Measurements from ENCODE around the gene PIGS. TPM values are rescaled to one million over a fixed set of nuclear protein-coding genes. Genes with fewer than 3 reads are reported as not detected.

Gene PIGS
- total and polyA plus RNA-seq, 2 of the 4 experiments (the other 2 are of a cell fraction) = 28.7 to 78.9 TPM

DNA sequence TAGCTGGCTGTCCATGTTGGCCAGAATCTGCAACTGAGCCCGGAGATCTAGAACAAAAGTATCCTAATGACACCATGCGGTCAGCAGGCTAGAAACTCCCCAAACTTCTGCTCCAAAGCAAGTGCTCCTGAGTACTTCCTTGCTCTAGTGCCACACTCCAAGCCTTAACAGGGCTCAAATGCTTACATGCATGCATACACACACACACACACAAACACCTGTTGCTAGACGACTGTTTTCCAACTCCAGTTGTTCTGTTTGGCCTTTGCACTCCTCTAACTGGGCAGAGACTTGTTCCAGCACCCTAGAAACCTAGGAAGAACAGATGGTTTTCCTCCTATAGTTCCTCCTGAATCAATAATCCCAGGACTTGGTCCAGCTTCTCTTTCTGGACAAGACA lies 13.1 kb upstream of the PIGS start:
- dilution Hi-C loops (cut with HindIII; ENCODE audit: low sequenced_read_pairs, unreplicated experiment) (no loop called here), in situ Hi-C loops (cut with MboI; ENCODE audit: low sequenced_read_pairs) (no loop called here), intact Hi-C loops (cut with micrococcal nuclease) (no loop called here)
- no peak overlapping the region for H3K23ac ChIP-seq (ENCODE audit: low read depth, low read length)
- no peak overlapping the region for H3K4me2 ChIP-seq (ENCODE audit: low read depth, low read length)
- no peak overlapping the region for H2AFZ ChIP-seq (replicated peaks; ENCODE audit: low read length, poor library complexity)
- no peaks in the 10 kb centered on the region for H3K27me3 ChIP-seq (ENCODE audit: control insufficient read depth, insufficient read depth, low read length)
- H3K56ac ChIP-seq (ENCODE audit: extremely low read depth, insufficient read depth, low read length) = no peak overlapping the region
- H3K18ac ChIP-seq (ENCODE audit: low read depth, low read length) = no peak overlapping the region
- H4K5ac ChIP-seq (ENCODE audit: low read depth, low read length) = no peak overlapping the region
- H3K14ac ChIP-seq (replicated peaks; ENCODE audit: low read depth, low read length) = no peak overlapping the region
- DNase-seq (no peak), ATAC-seq (ENCODE audit: low read depth) (no peak)
- WGBS, 2 experiments (ENCODE audit: extremely low coverage in 2 of 2, insufficient read length in 1 of 2) = 71% methylated on average over 2 of the region's 3 CpGs; no CpG with 5 or more reads in 1 of the 2 experiments
- H4K91ac ChIP-seq (ENCODE audit: insufficient read depth, low read depth, low read length) = no peak overlapping the region
- no peak overlapping the region for H2BK5ac ChIP-seq (ENCODE audit: low read depth, low read length, poor library complexity, severe bottlenecking)
- H3K4me3 ChIP-seq (ENCODE audit: insufficient read depth, low read depth, low read length) = no peak overlapping the region
- no peaks in the 10 kb centered on the region for H3K9me3 ChIP-seq (ENCODE audit: control insufficient read depth, insufficient read depth, low read length)
- H2BK120ac ChIP-seq (ENCODE audit: low read depth, low read length) = no peak overlapping the region
- ChIA-PET POLR2A (ENCODE audit: unreplicated experiment) (no interaction called here), CTCF (interaction anchor here (1.6 kb wide), 1 partner anchor 13 kb away, joined by 3 read pairs; no protein-coding TSS in a partner anchor)
- TF ChIP-seq SMC3 (IDR thresholded peaks at IDR 0.05; ENCODE audit: low read depth, low read length) (no peak), MAZ (IDR thresholded peaks at IDR 0.05; ENCODE audit: borderline replicate concordance, low read depth, low read length) (no peak), BHLHE40 (IDR thresholded peaks at IDR 0.05; ENCODE audit: low read depth, low read length) (no peak), FOS (IDR thresholded peaks at IDR 0.05; ENCODE audit: low read depth, low read length) (no peak), POLR2A (IDR thresholded peaks at IDR 0.05; ENCODE audit: low read depth, low read length) (no peak), RCOR1 (IDR thresholded peaks at IDR 0.05; ENCODE audit: insufficient replicate concordance, low read length) (no peak), MXI1 (IDR thresholded peaks at IDR 0.05; ENCODE audit: borderline replicate concordance, low read depth, low read length) (no peak), RFX5 (IDR thresholded peaks at IDR 0.05; ENCODE audit: low read depth, low read length) (no peak), MAFK (IDR thresholded peaks at IDR 0.05; ENCODE audit: low read depth, low read length) (no peak), RAD21 (IDR thresholded peaks at IDR 0.05; ENCODE audit: low read length) (no peak), CHD1 (IDR thresholded peaks at IDR 0.05; ENCODE audit: low read depth, low read length) (no peak)
- TF ChIP-seq, protein P1, sequence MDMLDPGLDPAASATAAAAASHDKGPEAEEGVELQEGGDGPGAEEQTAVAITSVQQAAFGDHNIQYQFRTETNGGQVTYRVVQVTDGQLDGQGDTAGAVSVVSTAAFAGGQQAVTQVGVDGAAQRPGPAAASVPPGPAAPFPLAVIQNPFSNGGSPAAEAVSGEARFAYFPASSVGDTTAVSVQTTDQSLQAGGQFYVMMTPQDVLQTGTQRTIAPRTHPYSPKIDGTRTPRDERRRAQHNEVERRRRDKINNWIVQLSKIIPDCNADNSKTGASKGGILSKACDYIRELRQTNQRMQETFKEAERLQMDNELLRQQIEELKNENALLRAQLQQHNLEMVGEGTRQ (IDR thresholded peaks at IDR 0.05; ENCODE audit: low read depth, low read length) = no peak
- TF ChIP-seq, protein P2, sequence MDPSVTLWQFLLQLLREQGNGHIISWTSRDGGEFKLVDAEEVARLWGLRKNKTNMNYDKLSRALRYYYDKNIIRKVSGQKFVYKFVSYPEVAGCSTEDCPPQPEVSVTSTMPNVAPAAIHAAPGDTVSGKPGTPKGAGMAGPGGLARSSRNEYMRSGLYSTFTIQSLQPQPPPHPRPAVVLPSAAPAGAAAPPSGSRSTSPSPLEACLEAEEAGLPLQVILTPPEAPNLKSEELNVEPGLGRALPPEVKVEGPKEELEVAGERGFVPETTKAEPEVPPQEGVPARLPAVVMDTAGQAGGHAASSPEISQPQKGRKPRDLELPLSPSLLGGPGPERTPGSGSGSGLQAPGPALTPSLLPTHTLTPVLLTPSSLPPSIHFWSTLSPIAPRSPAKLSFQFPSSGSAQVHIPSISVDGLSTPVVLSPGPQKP (IDR thresholded peaks at IDR 0.05; ENCODE audit: borderline replicate concordance, low read depth, low read length) = no peak
- TF ChIP-seq, protein P3, sequence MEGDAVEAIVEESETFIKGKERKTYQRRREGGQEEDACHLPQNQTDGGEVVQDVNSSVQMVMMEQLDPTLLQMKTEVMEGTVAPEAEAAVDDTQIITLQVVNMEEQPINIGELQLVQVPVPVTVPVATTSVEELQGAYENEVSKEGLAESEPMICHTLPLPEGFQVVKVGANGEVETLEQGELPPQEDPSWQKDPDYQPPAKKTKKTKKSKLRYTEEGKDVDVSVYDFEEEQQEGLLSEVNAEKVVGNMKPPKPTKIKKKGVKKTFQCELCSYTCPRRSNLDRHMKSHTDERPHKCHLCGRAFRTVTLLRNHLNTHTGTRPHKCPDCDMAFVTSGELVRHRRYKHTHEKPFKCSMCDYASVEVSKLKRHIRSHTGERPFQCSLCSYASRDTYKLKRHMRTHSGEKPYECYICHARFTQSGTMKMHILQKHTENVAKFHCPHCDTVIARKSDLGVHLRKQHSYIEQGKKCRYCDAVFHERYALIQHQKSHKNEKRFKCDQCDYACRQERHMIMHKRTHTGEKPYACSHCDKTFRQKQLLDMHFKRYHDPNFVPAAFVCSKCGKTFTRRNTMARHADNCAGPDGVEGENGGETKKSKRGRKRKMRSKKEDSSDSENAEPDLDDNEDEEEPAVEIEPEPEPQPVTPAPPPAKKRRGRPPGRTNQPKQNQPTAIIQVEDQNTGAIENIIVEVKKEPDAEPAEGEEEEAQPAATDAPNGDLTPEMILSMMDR (conservative IDR thresholded peaks at IDR 0.05; ENCODE audit: low read depth, low read length) = no peak
- no peak overlapping the region for H2BK15ac ChIP-seq (ENCODE audit: low read depth, low read length)
- no peaks in the 10 kb centered on the region for H3K4me1 ChIP-seq (ENCODE audit: control insufficient read depth, insufficient read depth, low read length)
- no peak overlapping the region for H2AK9ac ChIP-seq (replicated peaks; ENCODE audit: low read depth, low read length, poor library complexity)
- H2BK20ac ChIP-seq (ENCODE audit: low read depth, low read length) = no peak overlapping the region
- no peak overlapping the region for H3K9ac ChIP-seq (ENCODE audit: low read depth, low read length)
- no peak overlapping the region for H2AK5ac ChIP-seq (ENCODE audit: low read depth, low read length)
- H3K27ac ChIP-seq (ENCODE audit: insufficient read depth, low read length) = no peak overlapping the region
- peaks cover 3% of the 10 kb centered on the region; the same call in 1 of the 2 replicates for H3K9me1 ChIP-seq (ENCODE audit: insufficient read depth, low read length)
- no peaks in the 10 kb centered on the region for H4K20me1 ChIP-seq (ENCODE audit: insufficient read depth, low read length)
- H3K4ac ChIP-seq (ENCODE audit: low read depth, low read length) = no peak overlapping the region
- no peak overlapping the region for H4K8ac ChIP-seq (ENCODE audit: low read depth in 2 of 2, low read length in 2 of 2)
- no TSS peak for BruUV-seq (replicated peaks)
- peaks cover 5 to 20% of the 10 kb centered on the region in 2 experiments; a peak in 3 of 4 replicates for H3K79me1 ChIP-seq (ENCODE audit: low read depth in 1 of 2, low read length in 2 of 2)
- H3K36me3 ChIP-seq (ENCODE audit: control insufficient read depth, insufficient read depth, low read length) = peaks cover 29% of the 10 kb centered on the region

Measured in IMR-90 (cell line).